Measurements from ENCODE around the gene DIAPH3. TPM values are rescaled to one million over a fixed set of nuclear protein-coding genes. Genes with fewer than 3 reads are reported as not detected.
A peak's percentile ranks its signal among the peaks of the same experiment; 100 is the strongest.

The DIAPH3 gene
- total RNA-seq, 3 donors from 2014 or later = 1.3 to 5.7 (median 3.1) TPM

GRCh38 chr13:59835569-59835968 is 328.2 kb downstream of the DIAPH3 start:
- intact Hi-C loops (cut with DNase I, micrococcal nuclease) = no loop called here
- no peaks in the 10 kb centered on the region for H3K4me1 ChIP-seq (ENCODE audit: low read depth)
- no peaks in the 10 kb centered on the region for H3K9me3 ChIP-seq
- no peaks in the 10 kb centered on the region for H3K36me3 ChIP-seq (ENCODE audit: low read depth)
- ATAC-seq = peak; percentile 71
- H3K4me3 ChIP-seq = no peak overlapping the region
- no peak for TF ChIP-seq CTCF (IDR thresholded peaks at IDR 0.05)
- DNase-seq = no peak

- DNase-seq = no peak
- no peak for ATAC-seq
- H3K4me1 ChIP-seq (ENCODE audit: low read depth) = no peaks in the 10 kb centered on the region
- no peaks in the 10 kb centered on the region for H3K9me3 ChIP-seq
- H3K4me3 ChIP-seq = no peak overlapping the region
- intact Hi-C loops (cut with DNase I, micrococcal nuclease) = no loop called here
- H3K36me3 ChIP-seq (ENCODE audit: low read depth) = no peaks in the 10 kb centered on the region
- no peak for TF ChIP-seq CTCF (IDR thresholded peaks at IDR 0.05)
These were observed 328.9 kb downstream of the DIAPH3 start for GRCh38 chr13:59834801-59835200.

GRCh38 chr13:59829690-59830089 is 334.0 kb downstream of the DIAPH3 start:
- intact Hi-C loops (cut with DNase I, micrococcal nuclease) = no loop called here
- H3K9me3 ChIP-seq = no peaks in the 10 kb centered on the region
- H3K36me3 ChIP-seq (ENCODE audit: low read depth) = no peaks in the 10 kb centered on the region
- no peak overlapping the region for H3K4me3 ChIP-seq
- no peaks in the 10 kb centered on the region for H3K4me1 ChIP-seq (ENCODE audit: low read depth)
- ATAC-seq (no peak), DNase-seq (no peak)
- TF ChIP-seq CTCF (IDR thresholded peaks at IDR 0.05) = no peak

GRCh38 chr13:59823486-59823885 is 340.2 kb downstream of the DIAPH3 start:
- no peak overlapping the region for H3K4me3 ChIP-seq
- DNase-seq = no peak
- no peak for ATAC-seq
- intact Hi-C loops (cut with DNase I, micrococcal nuclease) = no loop called here
- no peaks in the 10 kb centered on the region for H3K36me3 ChIP-seq (ENCODE audit: low read depth)
- no peak for TF ChIP-seq CTCF (IDR thresholded peaks at IDR 0.05)
- no peaks in the 10 kb centered on the region for H3K4me1 ChIP-seq (ENCODE audit: low read depth)
- H3K9me3 ChIP-seq = no peaks in the 10 kb centered on the region

- TF ChIP-seq CTCF (IDR thresholded peaks at IDR 0.05) = no peak
- Histone ChIP-seq H3K36me3 (ENCODE audit: low read depth) (no peaks in the 10 kb centered on the region), H3K4me3 (no peak overlapping the region), H3K9me3 (no peaks in the 10 kb centered on the region), H3K4me1 (ENCODE audit: low read depth) (no peaks in the 10 kb centered on the region)
- intact Hi-C loops (cut with DNase I, micrococcal nuclease) = no loop called here
- no peak for ATAC-seq
- DNase-seq = no peak
These were observed 354.2 kb downstream of the DIAPH3 start for GRCh38 chr13:59809564-59809963.

- no peak for DNase-seq
- intact Hi-C loops (cut with DNase I, micrococcal nuclease) = no loop called here
- Histone ChIP-seq H3K4me3 (no peak overlapping the region), H3K4me1 (ENCODE audit: low read depth) (no peaks in the 10 kb centered on the region), H3K9me3 (no peaks in the 10 kb centered on the region), H3K36me3 (ENCODE audit: low read depth) (no peaks in the 10 kb centered on the region)
- ATAC-seq = no peak
- no peak for TF ChIP-seq CTCF (IDR thresholded peaks at IDR 0.05)
These were observed 356.9 kb downstream of the DIAPH3 start for GRCh38 chr13:59806801-59807200.
